ENCODE measurements around the gene FGFR2.

FGFR2 gene

GRCh38 chr10:121497513-121498470, 100.5 kb downstream of the FGFR2 start:
- Histone ChIP-seq H3K79me2 (ENCODE audit: control insufficient read depth, insufficient read depth, low read length) (no peaks in the 10 kb centered on the region), H3K27me3 (ENCODE audit: insufficient read depth, low read length, poor library complexity) (no peaks in the 10 kb centered on the region), H3K9ac (ENCODE audit: low read length) (no peak overlapping the region), H3K56ac (ENCODE audit: low read length) (no peak overlapping the region), H2BK5ac (ENCODE audit: low read length) (no peak overlapping the region), H4K8ac (ENCODE audit: low read depth, low read length) (no peak overlapping the region), H3K23ac (ENCODE audit: low read length) (no peak overlapping the region), H3K4me1 (ENCODE audit: control insufficient read depth, low read depth, low read length) (no peaks in the 10 kb centered on the region), H2BK120ac (ENCODE audit: low read depth, low read length) (no peak overlapping the region), H3K4me3 (ENCODE audit: low read length) (no peak overlapping the region), H4K5ac (ENCODE audit: low read length) (no peak overlapping the region), H2AK5ac (ENCODE audit: low read length) (no peak overlapping the region), H3K18ac (ENCODE audit: low read length) (no peak overlapping the region), H2BK15ac (replicated peaks; ENCODE audit: low read depth) (no peak overlapping the region), H3K79me1 (ENCODE audit: low read length) (no peaks in the 10 kb centered on the region), H3K4me2 (ENCODE audit: low read length) (no peak overlapping the region), H3K27ac (ENCODE audit: low read depth, low read length) (no peak overlapping the region), H3K36me3 (ENCODE audit: control insufficient read depth, insufficient read depth, low read length) (no peaks in the 10 kb centered on the region), H3K4ac (ENCODE audit: low read depth, low read length) (no peak overlapping the region)
- peak; percentile 40 for DNase-seq
- WGBS (ENCODE audit: extremely low coverage, insufficient coverage, low lambda C conversion rate), result no CpG with 5 or more reads among the region's 14 CpGs

- no peaks in the 10 kb centered on the region for H3K27me3 ChIP-seq (ENCODE audit: insufficient read depth, low read length, poor library complexity)
- H2BK120ac ChIP-seq (ENCODE audit: low read depth, low read length), result no peak overlapping the region
- H3K56ac ChIP-seq (ENCODE audit: low read length), result no peak overlapping the region
- H2BK15ac ChIP-seq (replicated peaks; ENCODE audit: low read depth), result no peak overlapping the region
- H3K4me3 ChIP-seq (ENCODE audit: low read length), result no peak overlapping the region
- DNase-seq, result peak; percentile 22
- H4K8ac ChIP-seq (ENCODE audit: low read depth, low read length), result no peak overlapping the region
- no peak overlapping the region for H3K27ac ChIP-seq (ENCODE audit: low read depth, low read length)
- no peak overlapping the region for H4K5ac ChIP-seq (ENCODE audit: low read length)
- H3K4me1 ChIP-seq (ENCODE audit: control insufficient read depth, low read depth, low read length), result no peaks in the 10 kb centered on the region
- H3K18ac ChIP-seq (ENCODE audit: low read length), result no peak overlapping the region
- no peaks in the 10 kb centered on the region for H3K79me2 ChIP-seq (ENCODE audit: control insufficient read depth, insufficient read depth, low read length)
- WGBS (ENCODE audit: extremely low coverage, insufficient coverage, low lambda C conversion rate), result no CpG with 5 or more reads among the region's 9 CpGs
- H2AK5ac ChIP-seq (ENCODE audit: low read length), result no peak overlapping the region
- H3K36me3 ChIP-seq (ENCODE audit: control insufficient read depth, insufficient read depth, low read length), result no peaks in the 10 kb centered on the region
- no peaks in the 10 kb centered on the region for H3K79me1 ChIP-seq (ENCODE audit: low read length)
- H3K9ac ChIP-seq (ENCODE audit: low read length), result no peak overlapping the region
- H3K23ac ChIP-seq (ENCODE audit: low read length), result no peak overlapping the region
- H2BK5ac ChIP-seq (ENCODE audit: low read length), result no peak overlapping the region
- H3K4me2 ChIP-seq (ENCODE audit: low read length), result no peak overlapping the region
- H3K4ac ChIP-seq (ENCODE audit: low read depth, low read length), result no peak overlapping the region
Observed at GRCh38 chr10:121495719-121496118, 102.5 kb downstream of the FGFR2 start.

GRCh38 chr10:121494296-121494695, 103.9 kb downstream of the FGFR2 start:
- Histone ChIP-seq H3K4me1 (ENCODE audit: control insufficient read depth, low read depth, low read length) (no peaks in the 10 kb centered on the region), H3K79me1 (ENCODE audit: low read length) (no peaks in the 10 kb centered on the region), H2BK15ac (replicated peaks; ENCODE audit: low read depth) (no peak overlapping the region), H2BK120ac (ENCODE audit: low read depth, low read length) (no peak overlapping the region), H3K4me2 (ENCODE audit: low read length) (no peak overlapping the region), H3K4me3 (ENCODE audit: low read length) (no peak overlapping the region), H4K8ac (ENCODE audit: low read depth, low read length) (no peak overlapping the region), H2BK5ac (ENCODE audit: low read length) (no peak overlapping the region), H3K27ac (ENCODE audit: low read depth, low read length) (no peak overlapping the region), H3K23ac (ENCODE audit: low read length) (no peak overlapping the region), H3K9ac (ENCODE audit: low read length) (no peak overlapping the region), H2AK5ac (ENCODE audit: low read length) (no peak overlapping the region), H3K18ac (ENCODE audit: low read length) (no peak overlapping the region), H3K27me3 (ENCODE audit: insufficient read depth, low read length, poor library complexity) (no peaks in the 10 kb centered on the region), H3K4ac (ENCODE audit: low read depth, low read length) (no peak overlapping the region), H3K36me3 (ENCODE audit: control insufficient read depth, insufficient read depth, low read length) (no peaks in the 10 kb centered on the region), H4K5ac (ENCODE audit: low read length) (no peak overlapping the region), H3K56ac (ENCODE audit: low read length) (no peak overlapping the region), H3K79me2 (ENCODE audit: control insufficient read depth, insufficient read depth, low read length) (no peaks in the 10 kb centered on the region)
- WGBS (ENCODE audit: extremely low coverage, insufficient coverage, low lambda C conversion rate), result no CpG with 5 or more reads among the region's 2 CpGs
- DNase-seq, result no peak

GRCh38 chr10:121493521-121493920, 104.7 kb downstream of the FGFR2 start:
- Histone ChIP-seq H3K79me2 (ENCODE audit: control insufficient read depth, insufficient read depth, low read length) (no peaks in the 10 kb centered on the region), H3K36me3 (ENCODE audit: control insufficient read depth, insufficient read depth, low read length) (no peaks in the 10 kb centered on the region), H2BK5ac (ENCODE audit: low read length) (no peak overlapping the region), H3K9ac (ENCODE audit: low read length) (no peak overlapping the region), H3K23ac (ENCODE audit: low read length) (no peak overlapping the region), H4K5ac (ENCODE audit: low read length) (no peak overlapping the region), H3K4me3 (ENCODE audit: low read length) (no peak overlapping the region), H3K27me3 (ENCODE audit: insufficient read depth, low read length, poor library complexity) (no peaks in the 10 kb centered on the region), H2BK120ac (ENCODE audit: low read depth, low read length) (no peak overlapping the region), H3K4ac (ENCODE audit: low read depth, low read length) (no peak overlapping the region), H3K4me1 (ENCODE audit: control insufficient read depth, low read depth, low read length) (no peaks in the 10 kb centered on the region), H3K18ac (ENCODE audit: low read length) (no peak overlapping the region), H3K56ac (ENCODE audit: low read length) (no peak overlapping the region), H2BK15ac (replicated peaks; ENCODE audit: low read depth) (no peak overlapping the region), H3K27ac (ENCODE audit: low read depth, low read length) (no peak overlapping the region), H3K79me1 (ENCODE audit: low read length) (no peaks in the 10 kb centered on the region), H3K4me2 (ENCODE audit: low read length) (no peak overlapping the region), H4K8ac (ENCODE audit: low read depth, low read length) (no peak overlapping the region), H2AK5ac (ENCODE audit: low read length) (no peak overlapping the region)
- peak; percentile 22 for DNase-seq
- no CpG with 5 or more reads among the region's 8 CpGs for WGBS (ENCODE audit: extremely low coverage, insufficient coverage, low lambda C conversion rate)

GRCh38 chr10:121490871-121491519, 107.2 kb downstream of the FGFR2 start:
- Histone ChIP-seq H3K56ac (ENCODE audit: low read length) (no peak overlapping the region), H3K23ac (ENCODE audit: low read length) (no peak overlapping the region), H3K4me1 (ENCODE audit: control insufficient read depth, low read depth, low read length) (no peaks in the 10 kb centered on the region), H2BK5ac (ENCODE audit: low read length) (no peak overlapping the region), H4K5ac (ENCODE audit: low read length) (no peak overlapping the region), H4K8ac (ENCODE audit: low read depth, low read length) (no peak overlapping the region), H2AK5ac (ENCODE audit: low read length) (no peak overlapping the region), H3K27ac (ENCODE audit: low read depth, low read length) (no peak overlapping the region), H3K27me3 (ENCODE audit: insufficient read depth, low read length, poor library complexity) (no peaks in the 10 kb centered on the region), H3K79me1 (ENCODE audit: low read length) (no peaks in the 10 kb centered on the region), H3K4ac (ENCODE audit: low read depth, low read length) (no peak overlapping the region), H3K18ac (ENCODE audit: low read length) (no peak overlapping the region), H2BK15ac (replicated peaks; ENCODE audit: low read depth) (no peak overlapping the region), H3K9ac (ENCODE audit: low read length) (no peak overlapping the region), H3K79me2 (ENCODE audit: control insufficient read depth, insufficient read depth, low read length) (no peaks in the 10 kb centered on the region), H3K36me3 (ENCODE audit: control insufficient read depth, insufficient read depth, low read length) (no peaks in the 10 kb centered on the region), H3K4me2 (ENCODE audit: low read length) (no peak overlapping the region), H2BK120ac (ENCODE audit: low read depth, low read length) (no peak overlapping the region), H3K4me3 (ENCODE audit: low read length) (no peak overlapping the region)
- WGBS (ENCODE audit: extremely low coverage, insufficient coverage, low lambda C conversion rate), result no CpG with 5 or more reads among the region's 17 CpGs
- DNase-seq, result no peak

Data from mesendoderm (in vitro differentiated cells).